HFFc6 (cell line): ENCODE results near the gene SUCLG2. TPM values are rescaled to one million over a fixed set of nuclear protein-coding genes. Genes with fewer than 3 reads are reported as not detected.

Experiments used
- DNase-seq: peaks from one replicate; pipeline ENCODE4 v3.0.0-alpha.2; 2018
- H3K27ac Mint-ChIP-seq: 2 replicates; pipeline ENCODE4 v1.8.0; 2020; ENCODE audit warnings: mild to moderate bottlenecking, mixed read lengths
- H3K27me3 Mint-ChIP-seq: 2 replicates; pipeline ENCODE4 v1.8.0; 2021; ENCODE audit warnings: mild to moderate bottlenecking, moderate library complexity, mixed read lengths; ENCODE audit not compliant: insufficient read depth
- H3K36me3 Mint-ChIP-seq: 2 replicates; pipeline ENCODE4 v1.8.0; 2021; ENCODE audit warnings: low read depth, mixed read lengths
- H3K4me1 Mint-ChIP-seq: 2 replicates; pipeline ENCODE4 v1.8.0; 2020; ENCODE audit warnings: low read depth, mixed read lengths
- H3K4me3 Mint-ChIP-seq: 2 replicates; pipeline ENCODE4 v1.8.0; 2020; ENCODE audit warnings: mild to moderate bottlenecking, moderate library complexity, mixed read lengths
- H3K9me3 Mint-ChIP-seq: 2 replicates; pipeline ENCODE4 v1.8.0; 2020; ENCODE audit warnings: mild to moderate bottlenecking, mixed read lengths
- CTCF ChIP-seq: fragments of 200-600 bp; sonication (generic); IDR thresholded peaks from 2 replicates; pipeline ENCODE4 v1.5.0; 2021; ENCODE audit warnings: antibody characterized with exemption, mild to moderate bottlenecking
- total RNA-seq, 6 experiments: library from RNA; stranded (reverse); fragmentation: NEBNext Ultra II Directional; extraction: Animal tissue kit (Norgen Biotek cat#: 25700); gene quantifications; 2 replicates in 1 of 6; 3 replicates in 5 of 6; pipeline ENCODE4 v1.2.3, GENCODE V29; 2021

Gene SUCLG2
- total RNA-seq, 6 experiments from 2014 or later, result 50.2 to 81.4 (median 75.2) TPM

- Mint-ChIP-seq H3K4me3 (no peak overlapping the region), H3K36me3 (peaks cover 6% of the 10 kb centered on the region; the same call in 1 of the 2 replicates), H3K9me3 (no peaks in the 10 kb centered on the region), H3K27ac (peak overlapping the region; percentile 6; the same call in 1 of the 2 replicates), H3K4me1 (peaks cover 18% of the 10 kb centered on the region), H3K27me3 (peaks cover 2% of the 10 kb centered on the region; the same call in 1 of the 2 replicates)
- no peak for TF ChIP-seq CTCF
- DNase-seq, result no peak
Measured at GRCh38 chr3:67661089-67661488, 6.7 kb upstream of the SUCLG2 start.

GRCh38 chr3:67657192-67657591 is 2.8 kb upstream of the SUCLG2 start:
- peaks cover 39% of the 10 kb centered on the region for H3K4me1 Mint-ChIP-seq
- peaks cover 24% of the 10 kb centered on the region for H3K36me3 Mint-ChIP-seq
- H3K4me3 Mint-ChIP-seq, result no peak overlapping the region
- H3K27ac Mint-ChIP-seq, result no peak overlapping the region
- DNase-seq, result no peak
- H3K9me3 Mint-ChIP-seq, result no peaks in the 10 kb centered on the region
- H3K27me3 Mint-ChIP-seq, result peaks cover 2% of the 10 kb centered on the region; the same call in 1 of the 2 replicates
- no peak for TF ChIP-seq CTCF

DNA sequence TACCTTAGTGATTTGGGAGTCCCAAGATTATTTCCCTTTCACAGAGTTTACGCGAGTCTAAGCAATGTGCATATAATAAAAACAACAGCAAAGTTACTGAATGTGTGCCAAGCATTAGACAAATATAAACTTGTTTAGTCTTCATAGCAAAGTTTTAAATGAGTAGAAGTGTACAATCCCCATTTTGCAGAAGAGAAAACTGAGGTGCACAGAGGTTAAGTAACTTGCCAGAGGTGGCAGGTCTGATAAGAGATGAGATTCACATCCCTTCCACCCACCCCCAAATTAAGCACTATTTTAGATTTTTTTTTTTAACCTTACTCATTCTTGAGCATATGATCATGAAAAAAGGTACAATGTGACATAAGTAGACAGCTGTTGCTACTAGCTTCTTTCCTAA is 2.2 kb upstream of the SUCLG2 start:
- Mint-ChIP-seq H3K27ac (no peak overlapping the region), H3K36me3 (peaks cover 30% of the 10 kb centered on the region), H3K9me3 (no peaks in the 10 kb centered on the region), H3K4me3 (no peak overlapping the region), H3K27me3 (peaks cover 2% of the 10 kb centered on the region; the same call in 1 of the 2 replicates), H3K4me1 (peaks cover 45% of the 10 kb centered on the region)
- no peak for TF ChIP-seq CTCF
- no peak for DNase-seq

- no peak for DNase-seq
- H3K9me3 Mint-ChIP-seq, result no peaks in the 10 kb centered on the region
- peaks cover 39% of the 10 kb centered on the region for H3K36me3 Mint-ChIP-seq
- no peak for TF ChIP-seq CTCF
- peaks cover 46% of the 10 kb centered on the region for H3K4me1 Mint-ChIP-seq
- H3K27me3 Mint-ChIP-seq, result no peaks in the 10 kb centered on the region
- peak overlapping the region; percentile 92 for H3K27ac Mint-ChIP-seq
- H3K4me3 Mint-ChIP-seq, result peak overlapping the region; percentile 89
Measured at GRCh38 chr3:67655364-67656121, 1.1 kb upstream of the SUCLG2 start.

DNA sequence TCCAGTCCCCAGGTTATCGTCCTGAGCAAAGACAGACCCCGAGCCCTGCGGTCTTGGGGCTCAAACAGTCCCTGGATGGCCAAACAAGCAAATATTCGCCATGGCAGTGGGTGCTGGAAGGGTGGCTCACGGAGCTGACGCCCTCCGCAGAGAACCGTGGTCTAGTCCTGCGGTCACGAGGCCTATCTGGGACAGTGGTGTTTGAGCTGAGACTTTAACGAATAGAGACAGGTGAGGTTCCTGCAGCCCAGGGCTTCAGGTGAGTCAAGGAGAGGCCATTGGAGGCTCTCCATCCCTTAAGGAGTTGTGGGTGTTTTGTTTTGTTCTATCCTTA is 399 bp upstream of the SUCLG2 start:
- peaks cover 46% of the 10 kb centered on the region for H3K4me1 Mint-ChIP-seq
- H3K9me3 Mint-ChIP-seq, result no peaks in the 10 kb centered on the region
- peak overlapping the region; percentile 92 for H3K27ac Mint-ChIP-seq
- no peak for DNase-seq
- H3K27me3 Mint-ChIP-seq, result no peaks in the 10 kb centered on the region
- no peak for TF ChIP-seq CTCF
- H3K36me3 Mint-ChIP-seq, result peaks cover 39% of the 10 kb centered on the region
- H3K4me3 Mint-ChIP-seq, result peak overlapping the region; percentile 89
